Urothelium cell line (cell line): ENCODE data around the gene RGMB.

Experiments
- DNase-seq: peaks from one replicate; pipeline ENCODE4 v3.0.0; 2011; ENCODE audit warnings: low spot score, mixed read lengths
- FAIRE-seq: peaks from 2 replicates; lab custom pipeline; 2011; peaks lifted over from hg19 to GRCh38; lab: Jason Lieb, UNC

Gene RGMB

DNA sequence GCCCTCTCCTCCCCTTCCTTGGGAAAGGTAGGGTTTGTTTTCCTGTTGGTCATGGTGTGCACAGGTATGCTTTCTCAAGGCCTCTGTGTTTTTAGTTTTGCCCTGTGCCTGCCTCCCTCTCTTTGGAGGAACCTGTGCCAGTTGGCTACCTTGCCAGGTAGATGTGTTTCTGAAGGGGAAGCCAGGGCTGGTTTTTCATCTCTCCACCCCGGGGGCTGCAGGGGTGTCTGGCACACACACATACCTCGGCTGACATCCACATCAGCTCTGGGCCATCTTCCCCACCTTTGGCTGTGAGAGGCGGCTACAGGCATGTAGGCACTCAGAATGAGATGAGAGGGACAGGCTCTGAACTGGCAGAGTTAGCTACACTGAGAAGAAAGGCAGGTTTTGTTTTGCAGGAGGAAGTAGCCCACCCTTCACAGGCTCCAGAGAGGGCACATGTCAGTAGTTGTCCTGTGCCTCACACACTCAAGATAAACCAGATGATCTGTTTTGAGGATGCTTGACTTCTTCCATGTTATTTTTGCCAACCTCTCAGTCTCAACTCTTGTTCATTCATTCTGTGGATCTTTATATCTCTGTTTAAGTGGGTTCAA is 9.7 kb downstream of the RGMB start:
- FAIRE-seq (no peak), DNase-seq (no peak)

DNA sequence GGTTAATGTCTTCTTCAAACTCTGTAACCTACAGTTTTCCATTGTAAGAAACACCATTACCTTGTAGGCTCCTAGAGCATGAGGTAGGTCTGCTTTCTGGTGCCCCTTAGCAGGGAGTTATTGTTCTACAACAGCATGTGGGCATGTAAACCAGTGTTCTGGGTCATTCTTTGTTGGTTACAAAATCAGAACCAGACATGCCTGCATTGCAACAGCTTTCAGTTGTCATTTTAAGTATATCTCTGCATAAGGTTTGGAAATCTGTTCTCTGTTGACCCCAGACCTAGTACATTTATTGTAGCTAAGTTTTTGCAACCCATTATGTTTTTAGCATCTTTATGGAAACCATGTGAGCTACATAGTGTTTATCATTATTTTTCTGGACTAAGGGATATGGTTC is 10.9 kb downstream of the RGMB start:
- FAIRE-seq (no peak), DNase-seq (no peak)

DNA sequence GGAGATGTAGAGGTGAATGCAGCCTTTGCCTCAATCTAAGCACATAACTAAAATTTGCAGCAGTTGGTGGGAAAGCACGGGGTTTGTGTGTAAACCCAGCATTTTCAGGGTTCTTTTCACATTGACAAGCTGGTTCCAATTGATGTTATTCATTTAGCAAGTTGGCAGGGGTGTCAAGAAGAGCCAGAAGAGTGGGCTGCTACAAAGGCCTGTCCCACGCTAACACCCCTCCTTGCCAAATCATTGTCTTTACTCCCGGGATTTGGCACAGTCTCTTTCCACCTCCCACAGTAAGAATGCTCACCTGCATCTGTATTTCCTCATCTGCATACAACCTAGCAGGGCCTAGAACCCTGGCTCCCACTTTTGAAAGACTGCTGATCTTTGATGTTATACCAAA is 11.8 kb downstream of the RGMB start:
- DNase-seq (no peak), FAIRE-seq (no peak)

DNA sequence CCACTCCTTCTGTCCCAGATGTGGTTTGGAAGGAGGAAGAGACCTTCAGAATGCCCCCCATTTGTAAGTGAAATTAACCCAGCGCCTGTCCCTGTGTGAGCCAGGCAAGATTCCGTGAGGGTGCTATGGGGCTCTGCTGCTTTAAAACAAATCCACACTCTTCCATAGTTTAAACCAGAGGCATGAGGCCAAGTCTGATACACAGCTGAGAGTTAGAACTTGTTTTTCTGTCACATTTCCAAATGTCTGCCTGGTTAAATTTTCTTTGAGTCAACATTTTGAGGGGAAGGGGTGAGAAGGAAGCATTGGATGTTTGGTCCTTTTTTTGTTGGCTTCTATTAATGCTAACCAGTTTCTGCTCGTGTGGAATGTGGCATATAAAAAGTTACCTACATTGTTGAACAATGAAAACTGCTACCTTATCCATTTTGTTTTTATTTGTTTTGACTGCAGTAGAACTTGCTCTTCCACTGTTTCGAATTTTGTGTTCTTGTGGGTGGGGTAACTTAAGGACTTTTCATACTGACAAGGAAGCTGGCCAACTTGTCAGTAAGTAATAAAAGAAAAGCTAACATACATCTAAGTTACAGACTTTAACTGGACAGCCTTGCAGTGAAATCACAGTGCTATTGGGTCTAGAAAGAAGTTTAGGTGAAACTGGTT is 12.9 kb downstream of the RGMB start:
- FAIRE-seq = no peak
- no peak for DNase-seq

DNA sequence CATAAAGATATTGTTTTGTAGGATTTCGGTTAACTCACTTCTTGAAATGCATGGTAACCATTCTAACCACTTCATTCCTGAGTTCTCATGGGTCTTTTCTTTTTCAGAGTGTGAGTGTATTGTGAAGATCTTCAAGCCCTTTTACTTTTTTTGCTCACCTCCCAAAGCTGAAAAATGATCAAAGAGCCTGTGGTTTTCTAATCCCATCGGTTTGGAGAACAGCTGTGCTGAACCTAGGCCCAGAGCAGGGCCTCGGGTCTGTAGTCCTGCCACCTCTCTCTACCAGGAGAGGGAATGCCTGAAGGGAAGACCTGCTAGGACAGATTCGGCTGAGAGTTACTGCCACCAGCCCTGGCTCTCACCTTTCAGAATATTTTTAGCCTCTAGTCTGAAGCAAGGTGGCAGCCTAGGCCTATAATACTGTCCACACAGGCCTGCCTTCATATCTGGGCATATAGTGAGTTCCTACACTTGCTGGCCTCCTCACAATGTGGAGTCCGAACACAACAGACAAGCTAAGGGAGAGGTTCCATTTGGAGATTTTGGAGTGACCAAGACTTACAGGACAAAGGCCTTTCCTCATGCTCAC is 13.8 kb downstream of the RGMB start:
- FAIRE-seq = no peak
- DNase-seq = no peak

DNA sequence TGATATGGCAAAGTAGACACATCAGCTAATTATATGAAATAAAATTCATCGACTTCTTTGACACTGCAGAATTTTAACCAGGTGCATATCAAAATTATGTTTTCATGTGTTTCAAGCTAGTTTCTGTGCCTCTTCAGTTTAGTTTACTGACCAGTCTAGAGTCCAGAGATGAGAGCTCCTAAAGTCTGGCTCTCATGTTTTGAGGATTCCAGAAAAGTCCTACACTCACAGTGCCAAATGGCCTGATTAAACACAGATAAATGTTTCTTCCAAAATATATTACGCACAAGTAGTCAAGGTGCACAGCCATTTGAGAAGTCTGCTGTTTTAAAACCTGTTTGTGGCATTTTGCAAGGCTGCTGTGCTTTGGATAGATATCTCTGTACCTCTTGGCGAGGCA is 15.6 kb downstream of the RGMB start:
- no peak for DNase-seq
- FAIRE-seq = no peak

DNA sequence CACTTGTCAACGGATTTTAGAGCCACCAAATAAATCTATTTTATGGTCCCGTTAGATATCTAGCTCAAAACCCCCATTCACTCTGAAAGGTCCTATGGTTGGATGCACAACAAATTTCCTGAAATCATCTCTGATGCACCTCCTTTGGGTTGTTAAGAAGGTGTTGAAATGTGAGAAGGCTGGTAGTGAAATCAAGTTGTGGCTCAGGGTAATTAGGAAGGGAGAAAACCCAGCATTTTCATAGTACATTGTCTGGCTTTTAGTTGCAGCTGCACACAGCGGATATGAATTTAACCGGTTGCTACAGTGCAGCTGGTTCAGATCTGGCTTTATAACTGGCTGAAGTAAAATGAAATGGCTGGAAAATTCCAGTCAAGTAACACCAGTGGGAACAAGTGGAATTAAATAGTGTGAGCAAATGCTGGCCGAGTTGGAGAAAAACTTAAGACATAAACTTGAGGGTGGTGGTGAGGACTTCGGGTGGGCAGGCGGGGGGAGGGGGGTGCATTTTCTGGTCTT is 17.6 kb downstream of the RGMB start:
- no peak for FAIRE-seq
- no peak for DNase-seq

DNA sequence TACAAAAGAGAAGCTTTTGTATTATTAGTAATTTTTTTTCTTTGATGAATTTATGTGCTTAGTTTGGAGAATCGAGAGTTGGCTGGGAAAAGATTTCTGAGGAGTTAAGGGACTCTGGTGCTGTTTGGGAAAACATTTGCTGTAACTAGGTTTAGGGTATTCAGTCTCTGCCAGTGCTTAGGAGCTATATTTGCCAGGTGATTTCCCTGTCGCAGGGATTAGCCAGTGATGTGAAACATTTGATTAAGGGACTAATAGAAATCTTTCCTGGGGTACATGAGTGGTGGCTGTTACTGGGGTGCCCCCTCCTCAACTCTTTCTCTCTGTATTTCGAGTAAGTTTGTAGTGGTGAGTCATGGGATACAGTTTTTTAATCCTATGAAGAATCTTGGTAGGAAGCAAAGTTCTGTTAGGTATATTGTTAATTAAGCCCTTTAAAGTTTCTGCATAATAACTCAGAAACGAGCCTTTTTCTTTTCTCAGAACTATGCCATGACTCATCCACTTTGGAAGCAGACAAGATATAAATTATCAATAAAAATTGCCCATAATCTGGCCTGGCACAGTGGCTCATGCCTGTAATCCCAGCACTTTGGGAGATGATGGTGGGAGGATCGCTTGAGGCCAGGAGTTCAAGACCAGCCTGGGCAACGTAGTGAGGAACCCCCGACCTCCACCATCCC is 18.6 kb downstream of the RGMB start:
- FAIRE-seq (no peak), DNase-seq (no peak)

DNA sequence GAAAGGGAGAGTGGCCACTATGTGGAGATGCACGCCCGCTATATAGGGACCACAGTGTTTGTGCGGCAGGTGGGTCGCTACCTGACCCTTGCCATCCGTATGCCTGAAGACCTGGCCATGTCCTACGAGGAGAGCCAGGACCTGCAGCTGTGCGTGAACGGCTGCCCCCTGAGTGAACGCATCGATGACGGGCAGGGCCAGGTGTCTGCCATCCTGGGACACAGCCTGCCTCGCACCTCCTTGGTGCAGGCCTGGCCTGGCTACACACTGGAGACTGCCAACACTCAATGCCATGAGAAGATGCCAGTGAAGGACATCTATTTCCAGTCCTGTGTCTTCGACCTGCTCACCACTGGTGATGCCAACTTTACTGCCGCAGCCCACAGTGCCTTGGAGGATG is 19.8 kb downstream of the RGMB start:
- no peak for FAIRE-seq
- DNase-seq = no peak

DNA sequence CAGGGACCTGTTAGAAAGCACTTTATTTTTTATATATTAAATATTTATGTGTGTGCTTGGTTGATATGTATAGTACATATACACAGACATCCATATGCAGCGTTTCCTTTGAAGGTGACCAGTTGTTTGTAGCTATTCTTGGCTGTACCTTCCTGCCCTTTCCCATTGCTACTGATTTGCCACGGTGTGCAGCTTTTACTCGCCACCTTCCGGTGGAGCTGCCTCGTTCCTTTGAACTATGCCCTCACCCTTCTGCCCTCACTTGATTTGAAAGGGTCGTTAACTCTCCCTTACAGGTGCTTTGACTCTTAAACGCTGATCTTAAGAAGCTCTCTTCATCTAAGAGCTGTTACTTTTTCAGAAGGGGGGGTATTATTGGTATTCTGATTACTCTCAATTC is 20.5 kb downstream of the RGMB start:
- DNase-seq = no peak
- FAIRE-seq = no peak

DNA sequence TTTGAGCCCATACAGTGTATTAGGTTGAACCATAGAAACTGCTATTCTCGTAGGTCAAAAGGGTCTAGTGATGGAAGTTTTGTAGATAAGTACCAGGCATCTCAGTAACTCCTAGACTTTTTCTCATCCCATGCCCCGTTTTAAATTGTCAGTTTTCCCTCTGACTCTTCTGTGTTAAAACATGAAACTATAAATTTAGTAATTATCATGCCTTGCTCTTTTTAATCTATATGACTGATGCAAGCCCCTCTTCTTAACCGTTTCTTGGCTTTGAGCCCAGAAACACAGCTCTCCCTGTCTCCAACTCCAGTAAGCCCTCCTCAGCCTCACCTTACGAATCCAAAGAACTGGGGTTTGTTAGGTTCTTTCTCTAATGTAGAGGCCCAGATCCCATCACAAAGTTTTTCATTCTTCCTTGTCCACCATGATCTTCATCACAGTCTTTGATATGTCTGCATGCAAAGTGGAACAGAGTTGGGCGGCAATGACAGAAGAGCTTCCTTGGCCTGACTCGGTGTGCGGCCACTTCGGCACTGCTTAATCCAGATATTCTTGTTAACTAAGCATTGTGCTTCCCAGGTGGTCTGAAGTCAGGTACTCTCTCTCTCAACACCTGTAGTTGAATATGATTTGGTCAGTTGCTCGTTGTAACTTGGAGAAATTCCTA is 21.1 kb downstream of the RGMB start:
- FAIRE-seq (no peak), DNase-seq (no peak)

DNA sequence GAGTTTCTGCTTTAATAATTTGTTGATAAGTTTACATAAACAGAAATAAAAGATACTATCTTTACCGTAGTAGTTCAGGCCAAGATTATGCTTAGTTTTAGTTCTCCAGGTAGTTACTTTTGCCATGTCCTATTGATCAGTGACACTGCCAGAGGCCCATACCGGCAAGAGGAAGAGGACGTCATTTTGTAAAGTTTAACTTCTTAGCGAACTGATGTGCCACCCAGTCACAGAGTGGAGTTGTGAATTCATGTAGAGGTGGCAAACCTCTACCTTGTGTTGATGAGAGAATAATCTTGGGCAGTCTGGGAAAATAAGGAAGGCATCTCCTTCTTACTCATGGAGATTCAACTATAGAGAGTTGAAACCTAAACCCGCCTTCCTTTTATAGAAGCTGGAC is 21.8 kb downstream of the RGMB start:
- no peak for FAIRE-seq
- DNase-seq = no peak

DNA sequence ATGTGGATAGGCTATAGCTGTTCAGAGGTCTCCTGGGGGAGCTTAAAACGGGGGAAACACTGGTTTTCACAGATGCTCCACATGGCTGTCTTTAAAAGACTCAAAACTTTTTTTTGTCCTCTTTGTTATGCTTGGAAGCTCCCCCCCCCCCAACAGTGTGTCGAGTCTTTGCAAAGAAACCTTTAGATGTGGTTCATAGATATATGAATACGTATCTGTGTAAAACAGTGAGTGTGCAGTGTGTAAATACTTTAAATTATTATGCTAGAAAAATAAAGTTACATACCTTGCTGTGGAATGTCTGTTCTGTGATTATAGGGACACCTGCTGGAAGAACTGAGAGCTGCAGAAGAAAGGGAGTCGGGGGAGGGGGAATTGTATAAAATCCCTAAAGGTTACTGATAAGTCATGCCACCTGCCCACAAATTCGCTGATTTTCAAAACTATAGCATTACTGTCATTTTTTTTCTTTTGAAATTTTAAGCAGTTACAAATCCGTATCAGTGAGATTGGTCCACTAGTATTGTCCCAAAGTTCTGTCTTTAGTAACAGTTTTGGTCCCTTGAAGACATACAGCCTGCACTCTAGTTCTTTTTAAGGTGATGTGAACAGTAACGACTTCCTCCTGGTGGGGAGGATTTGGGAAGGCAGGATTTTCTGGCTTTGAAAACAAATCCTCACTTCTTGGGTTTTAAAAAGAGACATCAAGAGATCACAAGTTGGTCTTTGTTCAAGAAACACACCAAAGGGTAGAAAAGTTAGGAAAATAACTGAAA is 22.9 kb downstream of the RGMB start:
- no peak for FAIRE-seq
- peak; percentile 59 for DNase-seq

DNA sequence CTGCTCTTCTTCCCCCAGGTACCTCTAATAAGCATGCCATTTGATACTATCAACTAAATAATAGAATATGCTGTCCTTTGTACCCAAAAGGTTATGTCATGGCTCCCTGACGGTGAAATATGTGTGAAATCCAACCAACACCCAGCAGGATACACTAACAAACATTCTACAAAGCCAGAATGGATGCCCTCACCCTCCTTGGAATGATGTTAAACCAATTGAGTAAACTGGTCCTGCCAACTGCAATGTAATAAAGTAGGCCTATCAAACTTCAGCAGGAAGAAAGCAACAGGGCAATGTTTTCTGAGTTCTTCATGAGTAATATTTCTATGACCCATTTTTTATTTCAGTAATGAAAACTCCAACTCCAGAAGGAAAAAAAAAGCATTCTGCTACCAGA is 24.9 kb downstream of the RGMB start:
- FAIRE-seq (no peak), DNase-seq (no peak)

DNA sequence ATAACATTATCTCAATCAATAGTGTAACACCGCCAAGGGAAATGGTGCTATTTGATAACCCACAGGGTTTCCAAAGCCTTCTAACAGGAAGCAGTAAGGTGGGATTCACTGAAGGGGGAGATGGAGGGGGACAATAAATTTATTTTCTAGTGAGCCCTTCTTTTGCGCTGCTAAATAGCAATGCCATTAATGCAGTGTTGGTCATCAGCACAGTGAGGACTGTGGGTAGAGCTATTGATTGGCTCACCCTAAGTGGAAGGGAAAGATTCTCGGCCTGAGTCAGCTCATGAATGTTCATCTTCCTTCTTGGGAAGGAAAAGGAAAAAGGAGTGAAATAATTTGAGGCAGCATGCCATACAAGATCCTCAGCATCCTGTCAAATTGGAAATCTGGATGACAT is 25.4 kb downstream of the RGMB start:
- DNase-seq = no peak
- no peak for FAIRE-seq

DNA sequence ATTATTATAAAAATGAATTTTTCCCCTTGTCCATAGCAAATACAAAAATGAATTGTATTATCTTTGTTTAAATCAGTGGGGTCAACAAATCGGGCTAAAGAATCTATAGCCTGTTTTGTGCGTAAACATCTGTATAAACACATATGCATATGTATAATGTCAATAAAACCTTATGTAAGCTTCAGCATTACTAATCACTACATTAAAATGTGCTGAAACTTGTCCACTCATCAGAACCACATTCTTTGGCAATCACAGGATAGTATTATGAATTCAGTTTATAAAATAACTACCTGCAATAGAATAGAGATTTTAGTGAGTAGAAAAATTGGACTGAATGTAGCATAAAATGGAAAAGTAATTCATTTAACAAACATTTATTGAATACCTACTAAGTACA is 30.6 kb downstream of the RGMB start:
- no peak for DNase-seq
- FAIRE-seq = no peak

DNA sequence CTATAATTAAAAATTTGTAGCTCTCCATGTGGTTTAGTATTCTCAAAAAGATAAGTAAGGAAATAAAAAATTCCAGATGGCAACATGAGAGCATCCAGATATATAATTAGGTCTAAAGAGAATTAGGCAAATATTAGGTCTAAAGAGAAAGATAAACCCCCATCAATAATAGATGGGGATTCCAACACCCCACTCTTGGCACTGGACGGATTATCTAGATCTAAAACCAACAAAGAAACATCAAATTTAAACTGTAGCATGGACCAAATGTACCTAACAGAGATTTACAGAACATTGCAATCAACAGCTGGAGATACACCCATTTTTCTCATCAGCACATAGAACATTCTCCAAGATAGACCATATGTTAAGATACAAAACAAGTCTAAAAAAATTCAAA is 31.6 kb downstream of the RGMB start:
- FAIRE-seq (no peak), DNase-seq (no peak)

DNA sequence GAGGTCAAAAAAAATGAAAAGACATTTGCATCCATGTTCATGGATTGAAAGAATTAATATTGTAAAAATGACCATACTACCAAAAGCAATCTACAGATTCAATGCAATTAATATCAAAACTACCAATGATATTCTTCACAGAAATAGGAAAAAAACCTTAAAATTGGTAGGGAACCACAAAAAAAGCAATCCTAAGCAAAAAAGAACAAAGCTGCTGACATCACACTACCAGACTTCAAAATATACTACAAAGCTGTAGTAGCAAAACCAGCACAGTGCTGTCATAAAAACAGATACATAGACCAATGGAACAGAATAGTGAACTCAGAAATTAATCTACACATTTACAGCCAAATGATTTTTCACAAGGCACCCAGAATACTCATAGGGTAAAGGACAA is 34.3 kb downstream of the RGMB start:
- no peak for FAIRE-seq
- no peak for DNase-seq

DNA sequence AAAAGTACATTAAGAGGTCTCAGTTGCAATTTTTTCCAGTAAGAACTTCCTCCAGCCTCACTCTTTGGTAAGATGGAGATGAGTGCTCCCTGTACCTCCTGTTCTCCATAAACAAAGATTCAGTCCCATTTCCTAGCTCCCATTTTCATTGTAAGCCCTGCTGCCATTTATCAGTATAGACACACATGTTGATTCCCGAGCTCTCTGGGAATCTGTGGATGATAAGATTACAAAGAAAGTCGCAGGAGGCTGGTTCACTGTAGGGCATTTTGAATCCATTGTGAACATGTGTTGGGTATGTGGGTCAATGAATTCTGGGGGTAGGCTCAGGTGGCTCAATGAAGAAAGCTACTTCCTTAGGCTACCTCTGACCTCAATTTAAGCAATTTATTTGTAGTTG is 36.7 kb downstream of the RGMB start:
- FAIRE-seq (no peak), DNase-seq (no peak)

DNA sequence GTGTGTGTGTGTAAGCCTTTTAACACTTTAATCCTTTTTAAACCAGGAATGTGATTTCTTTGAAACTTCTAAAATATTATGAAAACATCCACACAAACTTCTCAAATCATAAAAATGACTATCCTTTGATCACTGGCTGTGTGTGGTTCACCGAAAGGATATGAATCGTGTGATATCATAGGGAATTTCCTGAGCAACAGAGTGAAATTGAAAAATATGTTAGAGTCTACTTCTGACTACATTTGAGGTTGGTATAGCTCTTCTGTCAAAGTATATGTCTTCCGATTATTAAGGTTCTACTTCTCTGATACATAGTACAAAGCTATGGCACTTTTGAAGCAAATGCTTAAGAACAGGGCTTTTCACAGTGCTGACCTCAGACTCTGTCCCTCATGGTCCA is 40.3 kb downstream of the RGMB start:
- FAIRE-seq (no peak), DNase-seq (no peak)
